GM21390 (cell line): ENCODE measurements around the gene THSD7B.
A peak's percentile ranks its signal among the peaks of the same experiment; 100 is the strongest.

Experiments
- ATAC-seq: cut with Tn5 transposase; IDR thresholded peaks from one replicate; pipeline ENCODE4 v1.9.1; 2021; ENCODE audit not compliant: unreplicated experiment

The THSD7B gene

GRCh38 chr2:136798766-136799165 is 33.4 kb downstream of the THSD7B start:
- no peak for ATAC-seq

DNA sequence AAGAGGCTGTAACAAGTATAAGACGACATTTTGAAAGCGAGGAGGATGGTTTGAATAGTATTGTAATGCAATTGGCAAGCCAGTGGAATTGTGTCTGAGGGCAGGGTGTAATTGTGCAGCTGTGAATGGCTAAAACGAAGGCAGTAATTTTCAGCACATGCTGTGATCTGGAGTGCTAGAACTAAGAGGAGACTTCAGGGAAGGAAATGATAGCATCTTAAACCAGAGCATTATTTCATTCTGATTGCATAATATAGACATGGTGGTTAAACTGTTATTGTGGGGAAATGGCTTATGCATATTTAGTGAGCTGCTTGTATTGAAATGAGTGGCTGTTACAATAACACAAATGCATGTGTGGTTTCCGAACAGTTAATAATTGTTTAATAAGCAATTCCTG is 36.3 kb downstream of the THSD7B start:
- no peak for ATAC-seq

DNA sequence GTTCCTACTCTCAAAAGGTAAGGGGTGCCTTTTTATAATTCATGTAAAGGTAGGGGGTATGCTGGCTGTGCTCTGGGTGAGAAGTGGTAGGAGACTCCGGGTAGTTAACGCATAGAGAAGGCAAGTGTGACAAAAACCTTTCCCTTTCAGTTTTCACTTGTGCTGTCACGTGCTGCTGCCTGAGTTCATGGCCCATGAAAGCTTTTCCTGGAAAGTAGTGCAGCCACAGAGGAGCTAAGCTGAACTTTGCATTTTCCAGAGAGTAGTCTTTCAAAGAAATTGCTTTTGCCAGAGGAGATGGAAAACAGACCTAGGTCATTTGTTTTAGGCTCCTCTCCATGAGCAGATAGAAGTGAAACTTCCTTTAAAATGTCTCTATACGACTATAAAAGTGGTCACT is 44.7 kb downstream of the THSD7B start:
- ATAC-seq: no peak

DNA sequence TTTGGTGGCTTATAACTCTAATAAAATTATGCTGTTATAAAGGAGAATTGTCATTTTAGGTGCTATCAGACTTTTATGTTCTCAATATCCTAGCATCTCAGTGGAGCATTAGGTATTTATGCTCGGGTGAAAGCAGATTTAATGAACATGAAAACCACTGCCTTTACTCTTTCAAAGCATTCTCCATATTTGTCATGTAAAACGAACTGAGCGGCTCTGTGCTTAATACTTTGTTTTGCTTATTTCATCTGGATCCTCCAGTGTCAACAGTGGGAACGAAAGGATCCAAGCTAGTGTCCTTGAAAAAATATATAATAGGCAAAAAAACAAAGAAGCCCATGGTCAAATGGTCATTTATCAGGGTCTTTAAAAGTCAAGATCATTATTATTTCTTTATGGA is 53.5 kb downstream of the THSD7B start:
- ATAC-seq: no peak

GRCh38 chr2:136823291-136823690 is 57.9 kb downstream of the THSD7B start:
- no peak for ATAC-seq

DNA sequence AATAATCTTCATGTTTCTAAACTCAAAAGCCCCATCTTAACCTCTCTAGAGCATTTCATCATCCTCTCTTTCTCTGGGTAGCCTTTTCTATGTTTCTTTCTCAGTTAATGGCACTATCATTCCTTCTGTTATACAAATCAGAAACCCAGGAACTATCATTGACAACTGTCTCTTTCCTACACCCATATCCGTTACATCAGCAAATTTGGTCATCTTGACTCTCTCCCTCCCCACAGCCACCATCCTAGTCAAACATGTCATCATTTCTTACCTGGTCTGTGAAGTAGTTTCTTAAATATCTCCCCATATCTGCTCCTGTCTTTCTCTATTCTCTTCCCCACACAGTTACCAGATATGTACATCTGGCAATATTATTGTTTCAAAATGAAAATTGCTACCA is 62.8 kb downstream of the THSD7B start:
- no peak for ATAC-seq

- ATAC-seq: no peak
Measured at GRCh38 chr2:136828774-136829173, 63.4 kb downstream of the THSD7B start.

DNA sequence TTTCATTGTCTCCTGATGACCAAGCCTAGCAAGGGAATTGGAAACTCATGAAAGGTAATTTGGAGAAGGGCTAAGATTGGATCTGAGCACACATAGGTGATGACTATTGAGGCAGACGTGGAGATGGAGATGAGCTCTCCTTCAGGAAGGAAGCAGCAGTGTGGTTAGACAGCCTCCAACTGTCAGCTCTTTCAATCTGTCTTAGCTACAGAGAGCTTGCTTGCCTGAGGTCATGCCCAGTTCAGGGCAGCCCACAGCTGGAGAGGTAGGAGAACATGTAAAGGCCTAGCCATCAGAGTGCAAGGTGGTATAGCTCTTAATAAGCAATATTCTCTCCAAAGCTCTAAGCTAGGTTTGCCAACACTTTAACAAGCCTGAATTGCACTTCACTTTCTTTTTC is 79.2 kb downstream of the THSD7B start:
- ATAC-seq: no peak

- ATAC-seq: no peak
Measured at GRCh38 chr2:136858656-136859055, 93.3 kb downstream of the THSD7B start.

GRCh38 chr2:136860443-136860958 is 95.2 kb downstream of the THSD7B start:
- ATAC-seq: no peak

DNA sequence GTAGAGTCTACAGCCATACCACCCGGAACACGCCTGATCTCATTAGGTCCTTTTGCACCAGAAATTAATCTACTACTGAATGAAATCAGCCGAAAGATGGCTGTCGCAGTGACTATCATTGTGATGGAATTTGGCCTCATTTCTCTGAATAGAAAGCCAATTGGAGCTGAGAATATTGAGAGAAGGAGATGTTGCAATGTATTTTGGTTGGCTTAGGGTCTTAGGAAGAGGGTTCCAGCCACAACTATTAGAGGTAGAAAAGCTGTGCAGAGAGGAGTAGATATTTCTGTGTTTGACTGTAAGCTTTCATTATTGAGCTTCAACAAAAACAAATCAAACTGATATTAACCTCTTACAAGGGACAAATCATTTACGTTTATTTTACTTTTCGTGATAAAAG is 98.1 kb downstream of the THSD7B start:
- ATAC-seq: no peak

GRCh38 chr2:136863874-136864273 is 98.5 kb downstream of the THSD7B start:
- no peak for ATAC-seq

DNA sequence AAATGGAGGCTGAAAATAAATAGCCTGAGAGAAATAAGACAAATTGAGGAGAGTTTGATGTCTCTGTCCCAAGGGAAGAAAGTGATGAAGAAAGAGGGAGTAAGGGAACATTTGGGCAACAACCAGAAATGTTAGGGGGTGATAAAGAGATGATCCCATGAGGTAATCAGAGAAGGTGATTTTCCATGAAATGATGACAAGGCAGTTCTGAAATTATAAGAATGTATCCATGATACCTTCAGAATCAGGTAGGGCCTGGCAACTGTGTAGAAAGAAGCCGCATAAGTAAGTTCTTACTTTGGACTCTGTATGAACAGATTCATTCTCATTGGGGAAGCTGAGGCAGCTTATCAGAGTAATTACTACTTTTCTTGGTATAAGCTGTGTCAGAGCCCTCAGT is 106.1 kb downstream of the THSD7B start:
- ATAC-seq: no peak

DNA sequence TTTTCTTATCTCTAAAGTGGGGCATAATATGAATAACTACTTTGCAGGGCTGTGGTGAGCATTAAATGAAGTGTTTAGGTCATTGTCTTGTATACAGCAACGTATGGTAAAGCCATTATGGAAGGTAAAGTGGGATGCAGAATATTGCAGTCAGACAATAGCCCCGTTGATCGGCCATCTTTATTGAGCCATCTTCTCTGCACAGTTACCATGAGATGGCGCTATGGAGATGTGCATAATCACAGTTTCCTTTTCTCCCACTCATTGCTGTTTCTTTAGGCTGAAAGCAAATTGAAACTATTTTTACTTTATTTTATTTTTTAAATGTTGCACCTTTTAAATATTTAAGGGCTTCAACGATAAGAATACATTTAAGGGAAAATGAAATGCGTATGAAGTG is 108.9 kb downstream of the THSD7B start:
- ATAC-seq: peak; percentile 46

DNA sequence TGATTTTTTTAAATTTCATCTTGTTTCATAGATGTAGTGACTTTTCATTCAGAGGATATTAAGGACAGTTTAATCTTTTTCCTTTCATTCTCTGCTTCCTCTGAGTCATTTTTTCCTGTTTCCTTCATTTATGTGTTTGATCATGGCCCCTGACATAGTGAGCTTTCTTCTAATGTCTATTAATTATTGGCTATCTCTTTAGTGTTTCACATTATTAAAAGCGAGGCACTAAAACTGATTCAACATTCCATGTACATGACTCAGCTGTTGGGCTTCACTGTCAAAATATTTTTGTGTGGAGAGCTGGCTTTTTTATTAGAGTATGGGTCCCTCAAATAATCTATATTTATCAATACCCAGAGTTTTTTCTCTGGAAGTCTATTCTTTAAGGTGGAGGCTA is 125.8 kb downstream of the THSD7B start:
- ATAC-seq: no peak

DNA sequence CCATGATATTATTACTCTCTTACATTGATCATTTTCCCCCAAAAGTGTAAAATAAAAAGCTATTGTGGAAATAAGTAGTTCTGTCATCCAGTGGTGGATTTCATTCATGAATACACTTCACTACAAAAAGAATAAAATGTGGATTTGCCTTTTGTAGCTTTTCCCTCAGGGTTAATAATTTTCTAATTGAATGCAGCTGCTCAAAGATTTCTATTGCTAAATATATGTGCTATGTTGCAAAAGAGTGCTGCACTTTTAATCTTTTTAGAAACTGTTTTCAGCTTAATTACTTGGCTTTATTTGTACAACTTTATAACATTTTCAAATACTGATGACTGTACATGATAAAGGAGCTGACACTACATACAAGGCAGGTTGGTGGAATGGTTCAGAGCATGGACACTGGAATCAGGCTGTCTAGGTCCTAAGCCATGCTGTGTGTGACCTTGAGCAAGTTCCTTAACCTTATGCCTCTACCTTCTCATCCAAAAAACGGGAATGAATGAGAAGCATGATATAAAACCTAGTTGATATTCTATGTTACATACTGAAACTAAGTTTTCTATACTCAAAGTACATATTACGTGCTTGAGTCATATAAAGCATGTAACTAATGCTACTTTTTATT is 128.8 kb downstream of the THSD7B start:
- no peak for ATAC-seq

DNA sequence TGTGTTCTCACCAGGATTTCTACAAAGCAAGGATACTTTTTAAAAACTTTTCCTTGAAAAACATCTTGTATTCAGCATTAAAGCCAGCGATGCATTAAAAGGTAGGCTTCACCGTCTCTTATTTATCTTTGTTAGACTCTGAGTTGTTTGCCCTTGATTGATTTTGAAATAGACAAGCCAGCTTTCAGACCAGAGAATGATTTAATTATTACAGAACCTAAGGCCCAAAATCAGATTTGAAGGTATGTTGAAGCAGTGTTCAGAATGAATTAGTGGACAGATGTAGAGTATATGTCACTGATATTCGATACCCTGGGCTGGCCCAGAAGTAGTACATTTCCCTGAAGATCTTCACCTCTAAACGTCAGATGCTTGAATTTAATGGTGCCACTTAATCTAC is 136.4 kb downstream of the THSD7B start:
- no peak for ATAC-seq

GRCh38 chr2:136905779-136906178 is 140.4 kb downstream of the THSD7B start:
- no peak for ATAC-seq

GRCh38 chr2:136909777-136910176 is 144.4 kb downstream of the THSD7B start:
- no peak for ATAC-seq

DNA sequence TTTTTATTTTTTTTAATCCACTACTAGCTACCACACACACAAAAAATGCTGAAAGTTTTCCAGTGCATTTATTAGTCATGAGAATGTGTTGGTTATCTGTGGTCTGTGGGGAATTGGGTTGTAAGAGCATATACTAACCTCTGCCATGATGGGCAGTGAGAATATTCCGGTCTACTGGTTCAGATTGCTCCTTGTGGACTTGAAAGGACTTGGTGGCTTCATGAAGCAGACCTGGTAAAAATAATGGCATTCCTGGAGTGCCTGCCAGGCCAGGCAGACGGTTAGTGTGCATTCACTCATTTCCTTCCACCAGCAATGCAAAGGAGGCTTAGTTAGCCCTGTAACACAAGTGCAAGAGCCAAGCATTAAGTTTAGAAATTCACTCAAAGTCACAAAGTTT is 150.8 kb downstream of the THSD7B start:
- no peak for ATAC-seq

- ATAC-seq: no peak
Measured at GRCh38 chr2:136917411-136917881, 152.1 kb downstream of the THSD7B start.

DNA sequence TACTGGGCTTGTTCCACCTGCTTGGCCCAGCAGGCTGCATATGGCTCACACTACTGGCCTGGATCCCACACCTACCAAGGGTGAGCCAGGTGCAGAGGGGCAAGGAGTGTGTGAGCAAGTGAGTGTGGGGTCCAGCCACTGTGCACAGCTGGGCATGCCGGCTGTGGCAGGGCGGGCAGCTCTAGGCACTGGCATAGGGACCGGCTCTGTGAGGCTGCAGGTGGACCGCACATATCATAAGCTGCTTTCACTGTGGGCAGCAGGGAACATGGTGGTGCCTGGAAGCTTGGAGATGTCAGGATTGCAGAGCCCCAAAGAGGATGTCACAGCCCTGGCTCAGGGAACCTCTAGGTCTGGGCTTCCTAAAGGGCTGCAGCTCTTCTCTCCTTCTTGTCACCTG is 154.3 kb downstream of the THSD7B start:
- ATAC-seq: no peak

DNA sequence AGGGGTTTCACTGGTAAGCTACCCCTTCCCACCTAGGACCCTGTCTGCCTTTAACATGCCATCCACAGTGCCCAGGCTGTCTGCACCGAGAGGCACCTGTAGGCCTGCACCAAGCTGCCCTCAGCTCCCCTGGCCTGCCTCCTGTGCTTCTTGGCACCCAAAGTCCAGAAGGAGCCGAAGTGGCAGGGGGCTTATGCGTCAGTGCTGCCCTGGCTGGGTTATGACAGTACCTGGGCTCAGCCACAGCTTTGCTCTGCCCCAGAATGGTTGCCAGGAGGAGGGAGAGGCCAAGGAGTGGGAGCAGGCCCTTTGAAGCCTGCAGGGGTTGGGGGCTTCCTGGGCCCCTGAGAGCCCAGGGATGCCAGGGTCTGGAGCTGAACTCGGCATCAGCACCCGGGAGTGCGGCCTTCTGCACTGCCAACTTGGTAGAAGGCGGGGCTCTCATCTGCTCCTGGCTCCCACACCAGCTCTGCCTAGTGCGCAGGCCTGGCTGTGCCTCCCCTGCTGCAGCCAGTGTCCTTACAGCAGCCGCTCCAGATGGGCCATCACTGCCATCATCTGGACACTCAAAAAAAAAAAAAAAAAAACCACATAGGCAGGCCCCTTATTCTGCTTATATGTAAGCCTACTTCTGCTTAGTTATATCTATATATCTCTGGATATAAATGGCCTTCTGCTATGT is 155.4 kb downstream of the THSD7B start:
- ATAC-seq: no peak
